ENCODE results near the gene SLC22A8.
A peak's percentile ranks its signal among the peaks of the same experiment; 100 is the strongest.
"Not testable (repeated sequence)": the region's sequence is repeated elsewhere in the genome, so short reads cannot be mapped to it uniquely, and the experiment has no call there.

The SLC22A8 gene

GRCh38 chr11:62985041-62985750, 30.4 kb downstream of the SLC22A8 start:
- no peak for DNase-seq

- DNase-seq, result no peak
Measured at GRCh38 chr11:62984451-62984991, 31.1 kb downstream of the SLC22A8 start, which contains the start of gene SLC22A6. Gene SLC22A6 (minus strand): TSS chr11:62984967. CDS start chr11:62984690, 277 bp downstream.

DNA sequence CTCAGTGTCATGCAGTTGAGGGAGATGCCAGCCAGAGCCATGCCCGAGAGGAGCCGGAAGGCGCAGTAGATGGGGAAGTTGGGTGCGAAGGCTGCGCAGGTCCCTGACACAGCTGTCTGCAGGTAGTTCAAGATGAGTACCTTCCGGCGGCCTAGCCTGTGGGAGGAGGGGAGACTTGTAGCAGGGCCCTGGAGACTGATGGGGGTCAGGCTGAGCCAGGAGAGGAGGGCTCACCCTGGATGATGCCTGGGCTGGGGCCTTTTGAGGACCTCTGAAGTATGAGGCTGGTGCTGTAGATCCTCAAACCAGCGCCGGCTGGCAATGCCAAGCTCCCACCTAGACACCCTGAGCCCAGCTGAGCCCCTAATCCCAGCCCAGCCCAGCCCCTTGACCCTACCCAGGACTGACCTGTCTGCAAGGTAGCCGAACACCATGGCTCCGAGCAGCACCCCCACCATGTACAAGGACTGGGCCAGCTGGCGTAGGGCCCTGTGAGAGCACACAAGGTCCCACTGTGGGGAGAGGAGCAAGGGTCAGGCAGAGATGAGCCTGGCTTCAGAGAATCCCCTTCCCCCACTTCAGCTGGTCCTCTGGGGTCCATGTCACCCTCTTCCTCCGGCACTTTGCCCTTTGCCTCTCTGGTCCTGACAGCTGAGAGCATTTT, 32.0 kb downstream of the SLC22A8 start:
- DNase-seq, result no peak

DNA sequence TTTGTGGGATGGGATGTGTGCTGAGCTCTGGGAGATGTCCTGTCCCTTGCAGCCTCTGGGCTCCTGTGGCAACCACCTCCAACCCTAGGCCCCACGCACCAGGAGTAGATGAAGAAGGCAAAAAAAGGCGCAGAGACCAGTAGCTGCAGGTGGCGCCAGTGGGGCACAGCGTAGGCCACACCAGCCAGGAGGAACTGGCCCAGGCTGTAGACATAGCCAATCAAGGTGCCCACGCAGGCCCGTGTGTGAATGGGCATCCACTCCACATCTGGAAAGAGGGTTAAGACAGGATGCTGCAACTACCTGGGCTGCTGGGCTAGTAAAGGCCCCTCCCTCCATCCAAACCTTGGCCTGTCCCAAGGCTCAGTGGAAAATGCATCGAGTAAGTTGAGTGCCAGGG, 33.9 kb downstream of the SLC22A8 start:
- DNase-seq, result no peak

GRCh38 chr11:62980133-62980760, 35.4 kb downstream of the SLC22A8 start:
- no peak for DNase-seq

GRCh38 chr11:62976109-62976508, 39.5 kb downstream of the SLC22A8 start:
- DNase-seq, result no peak

DNA sequence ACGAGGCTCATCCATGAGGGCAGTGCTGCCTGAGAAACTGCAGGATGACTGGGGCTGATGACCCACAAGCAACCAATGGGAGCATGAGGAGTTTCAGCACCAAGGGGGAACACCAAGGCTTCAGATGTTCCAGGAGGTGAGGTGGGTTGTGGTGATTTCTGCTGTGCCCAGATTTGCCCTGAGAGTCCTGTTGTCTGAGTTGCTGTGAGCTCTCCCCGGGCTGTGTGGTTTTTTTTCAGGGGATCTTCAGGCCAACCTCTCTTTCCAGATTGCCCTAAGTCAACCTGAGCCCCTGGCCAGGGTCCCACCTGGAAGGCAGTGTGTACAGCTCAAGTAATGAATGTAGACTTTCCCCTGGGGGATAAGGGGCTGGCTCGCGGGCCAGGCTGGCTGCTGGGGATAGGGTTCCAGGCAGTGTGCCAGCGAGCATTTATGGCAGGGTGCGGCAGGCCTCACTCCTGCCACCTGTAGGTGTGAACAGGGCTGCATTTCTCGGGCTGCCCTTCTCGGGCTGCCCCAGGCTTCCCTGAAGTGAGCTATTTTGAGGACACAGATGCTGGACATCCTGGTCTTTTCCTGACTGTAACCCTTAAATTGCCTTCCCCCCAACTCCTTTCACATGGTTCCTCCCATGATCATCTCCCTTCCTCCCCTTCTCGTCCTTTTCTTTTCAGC, 40.7 kb downstream of the SLC22A8 start:
- DNase-seq, result peak; percentile 40 to 69

GRCh38 chr11:62965574-62965973, 50.1 kb downstream of the SLC22A8 start:
- DNase-seq, result no peak

- no peak for DNase-seq
Measured at GRCh38 chr11:62962391-62962790, 53.2 kb downstream of the SLC22A8 start.

- no peak for DNase-seq
Measured at GRCh38 chr11:62961017-62961570, 54.5 kb downstream of the SLC22A8 start.

- no peak for DNase-seq
Measured at GRCh38 chr11:62959422-62959980, 56.1 kb downstream of the SLC22A8 start.

DNA sequence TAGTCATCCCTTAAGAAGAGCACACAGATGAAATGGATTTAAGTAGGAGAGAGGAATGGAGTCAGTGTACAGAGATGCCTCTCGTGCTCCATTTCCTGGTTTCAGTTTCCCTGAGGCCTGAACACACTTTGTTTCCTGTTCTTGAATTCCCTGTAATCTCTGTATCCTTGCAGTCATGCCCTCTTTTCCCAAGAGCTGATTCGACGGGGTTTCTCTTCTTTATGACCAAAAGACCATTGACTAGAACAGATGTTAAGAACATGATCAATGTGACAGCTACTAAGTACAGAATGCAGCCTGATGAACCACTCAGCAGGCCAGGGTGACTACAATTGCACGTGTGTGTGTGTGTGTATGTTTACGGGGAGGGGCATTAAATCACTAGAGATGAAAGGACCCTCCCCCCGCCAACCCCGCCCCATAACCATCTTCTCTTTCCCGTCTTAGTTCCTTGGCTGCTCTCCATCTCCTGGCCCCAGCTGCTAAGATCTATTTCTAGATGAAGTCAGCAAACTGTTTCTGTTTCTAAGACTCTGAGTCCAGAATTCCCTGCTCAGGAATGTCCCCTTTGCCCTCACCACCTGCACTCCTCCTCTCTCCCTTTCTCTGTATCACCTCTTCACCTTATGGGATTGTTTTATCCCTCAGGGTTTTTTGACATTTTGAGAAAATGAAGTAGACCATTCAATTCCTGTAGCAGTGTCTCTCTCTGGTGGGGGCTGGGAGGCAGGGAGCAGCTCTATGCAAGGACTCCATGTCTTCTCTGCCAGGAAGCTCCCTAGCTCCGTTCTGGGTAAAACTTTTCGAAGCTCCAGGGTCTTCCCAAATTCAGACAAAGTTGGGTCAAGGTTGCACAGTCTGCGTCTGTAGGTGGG, 56.9 kb downstream of the SLC22A8 start:
- DNase-seq, result no peak

DNA sequence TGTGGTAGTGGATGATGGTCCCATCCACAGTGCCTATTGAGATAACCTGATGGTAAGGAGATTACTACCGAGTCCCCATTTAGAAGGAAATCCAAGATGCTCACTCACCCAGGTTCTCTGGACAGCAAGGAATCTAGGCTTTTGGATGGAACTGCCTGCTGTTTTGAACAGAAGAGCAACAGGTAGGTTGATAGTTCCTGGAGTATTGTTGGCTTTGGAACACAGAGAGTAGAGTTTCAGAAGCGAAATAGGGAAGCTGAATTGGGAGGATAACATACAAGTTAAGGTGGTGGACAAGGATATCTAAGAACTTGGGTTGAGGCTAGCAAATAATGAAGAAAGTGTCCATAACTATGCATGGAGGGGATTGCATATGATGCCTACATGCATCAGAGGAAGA, 58.5 kb downstream of the SLC22A8 start:
- no peak for DNase-seq

- DNase-seq, result no peak
Measured at GRCh38 chr11:62954478-62954877, 61.2 kb downstream of the SLC22A8 start.

DNA sequence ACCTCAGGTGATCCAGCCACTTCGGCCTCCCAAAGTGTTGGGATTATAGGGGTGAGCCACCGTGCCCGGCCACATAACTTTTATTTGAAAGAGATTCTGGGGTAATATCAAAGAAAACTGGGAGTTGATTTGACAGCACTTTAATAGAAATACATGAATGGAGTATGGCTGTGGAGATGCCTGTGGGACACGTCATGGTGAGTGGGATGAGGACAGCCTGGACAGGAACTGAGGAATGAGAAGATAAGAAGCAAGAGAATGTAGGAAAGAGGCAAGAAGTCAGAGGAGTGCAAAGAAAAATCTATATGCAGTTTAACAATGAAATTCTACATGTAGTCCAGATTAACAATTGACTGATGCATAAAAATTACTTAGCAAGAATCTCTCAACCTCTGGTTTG, 61.8 kb downstream of the SLC22A8 start:
- DNase-seq, result no peak

DNA sequence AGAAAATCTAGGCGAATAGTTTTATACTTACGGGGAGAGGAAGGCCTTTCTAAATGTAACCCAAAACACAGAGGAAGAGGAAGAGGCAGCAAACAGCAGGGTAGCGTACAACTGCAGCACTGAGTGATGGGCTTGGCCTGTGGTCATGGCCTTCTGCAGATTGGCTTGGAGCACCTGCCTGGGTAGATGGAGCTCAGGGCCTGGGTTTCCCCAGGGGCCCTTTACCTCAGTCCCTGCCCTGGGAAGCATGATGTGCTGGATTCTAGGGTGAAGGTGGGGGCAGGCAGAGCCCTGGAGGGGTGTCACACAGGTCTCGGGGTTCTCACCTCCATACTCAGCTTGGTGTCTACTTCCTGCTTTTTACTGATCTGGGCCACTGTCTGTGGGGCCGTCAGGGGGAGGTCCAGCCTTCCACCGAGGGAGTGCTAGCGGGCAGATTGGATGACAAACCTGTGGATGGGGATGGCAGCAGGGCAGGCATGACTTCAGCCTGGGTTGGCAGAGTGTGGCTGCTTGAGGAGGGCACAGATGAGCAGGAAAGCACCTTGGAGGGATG, 66.8 kb downstream of the SLC22A8 start:
- DNase-seq, result no peak

DNA sequence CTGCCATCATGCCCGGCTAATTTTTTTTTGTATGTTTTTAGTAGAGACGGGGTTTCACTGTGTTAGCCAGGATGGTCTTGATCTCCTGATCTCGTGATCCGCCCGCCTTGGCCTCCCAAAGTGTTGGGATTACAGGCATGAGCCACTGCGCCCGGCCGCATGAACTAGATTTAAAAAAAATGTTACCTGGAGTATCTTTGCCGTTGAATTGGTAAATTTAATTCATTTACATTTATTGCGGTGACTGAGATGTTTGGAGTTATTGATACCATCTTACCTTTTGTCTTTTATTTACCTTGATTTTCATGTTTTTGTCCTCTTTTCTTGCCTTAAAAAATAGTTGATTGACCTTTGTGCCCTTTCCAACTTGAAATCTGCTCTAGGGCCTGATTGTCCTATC, 70.1 kb downstream of the SLC22A8 start:
- DNase-seq, result not testable (repeated sequence)

Data from NCI-H524 (cell line).